GM23338 (cell line): ENCODE measurements around the gene SCGN. TPM values are rescaled to one million over a fixed set of nuclear protein-coding genes. Genes with fewer than 3 reads are reported as not detected.

ENCODE experiments used
- CREB1 ChIP-seq: fragments of 250-450 bp; sonication (Bioruptor Pico); IDR thresholded peaks from 2 replicates; pipeline ENCODE4 v1.5.0; 2020; ENCODE audit warnings: low read depth, mild to moderate bottlenecking, moderate library complexity
- EZH2 ChIP-seq: fragments of 200-600 bp; sonication (generic); IDR thresholded peaks from one replicate; pipeline ENCODE4 v1.8.0; 2017; ENCODE audit warnings: antibody characterized with exemption, mild to moderate bottlenecking, low read depth; ENCODE audit not compliant: unreplicated experiment
- NANOG ChIP-seq: IDR thresholded peaks from 2 replicates; pipeline ENCODE4 v1.6.1; 2016; ENCODE audit warnings: antibody characterized with exemption, borderline replicate concordance
- POLR2AphosphoS5 ChIP-seq: IDR thresholded peaks from 2 replicates; pipeline ENCODE4 v1.6.1; 2016; ENCODE audit warnings: antibody characterized with exemption, low read depth
- STAT1 ChIP-seq: IDR thresholded peaks from one replicate; pipeline ENCODE4 v1.6.1; 2016; ENCODE audit warnings: antibody characterized with exemption; ENCODE audit not compliant: unreplicated experiment
- ZNF114 ChIP-seq: fragments of 250-450 bp; sonication (Bioruptor Pico); IDR thresholded peaks from 2 replicates; pipeline ENCODE4 v1.5.0; 2020; ENCODE audit warnings: mild to moderate bottlenecking, moderate library complexity
- ZNF331 ChIP-seq: fragments of 250-450 bp; sonication (Bioruptor Pico); IDR thresholded peaks from 2 replicates; pipeline ENCODE4 v1.5.0; 2020; ENCODE audit warnings: low read depth, mild to moderate bottlenecking, moderate library complexity
- polyA plus RNA-seq: library from polyadenylated mRNA; unstranded; fragments of >200 nt; fragmentation: Nextera tagmentation; extraction: Ambion mirVana; gene quantifications from 2 replicates; pipeline ENCODE4 v1.2.1, GENCODE V29; 2016
- total RNA-seq: library from RNA; depleted of rRNA; stranded (reverse); fragments of >200 nt; shearing (Covaris generic); gene quantifications from 2 replicates; pipeline ENCODE4 v1.2.3, GENCODE V29; 2014; rRNA removed
- TF ChIP-seq, protein P1 (sequence below): fragments of 250-450 bp; sonication (Bioruptor Pico); IDR thresholded peaks from 2 replicates; pipeline ENCODE4 v1.5.0; 2020; ENCODE audit warnings: mild to moderate bottlenecking, moderate library complexity
- TF ChIP-seq, protein P2 (sequence below): IDR thresholded peaks from 2 replicates; pipeline ENCODE4 v1.6.1; 2016; ENCODE audit warnings: antibody characterized with exemption
- TF ChIP-seq, protein P3 (sequence below), 2 experiments: fragments of 200-600 bp in 1 of 2; sonication (generic) in 1 of 2; conservative IDR thresholded peaks; 2 replicates each; pipeline versions ENCODE4 v1.5.1 to v1.6.1; 2016 to 2017; ENCODE audit warnings: antibody characterized with exemption in 2 of 2, low read depth in 2 of 2, mild to moderate bottlenecking in 2 of 2, moderate library complexity in 1 of 2

SCGN gene
- total and polyA plus RNA-seq, 2 experiments from 2014 or later, result not detected

DNA sequence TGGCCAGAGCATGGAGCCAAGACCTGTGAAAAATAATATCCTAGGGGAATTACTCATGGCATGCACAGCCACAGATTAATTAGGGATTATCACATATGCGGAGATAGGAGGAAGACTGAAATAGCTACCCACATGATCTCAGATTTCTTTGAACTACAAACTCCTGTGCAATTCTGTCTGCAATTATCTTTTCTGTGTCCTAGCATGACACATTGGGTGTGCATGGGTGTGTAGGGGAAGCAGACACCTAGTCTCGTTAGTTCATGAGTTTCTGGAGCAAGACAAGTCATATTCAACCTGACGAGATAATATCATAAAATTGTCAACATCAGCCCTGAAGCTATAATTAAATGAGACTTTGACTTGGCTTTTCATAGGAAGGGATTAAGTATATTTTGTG is 98.9 kb downstream of the SCGN start (continued):
- TF ChIP-seq, protein P1, sequence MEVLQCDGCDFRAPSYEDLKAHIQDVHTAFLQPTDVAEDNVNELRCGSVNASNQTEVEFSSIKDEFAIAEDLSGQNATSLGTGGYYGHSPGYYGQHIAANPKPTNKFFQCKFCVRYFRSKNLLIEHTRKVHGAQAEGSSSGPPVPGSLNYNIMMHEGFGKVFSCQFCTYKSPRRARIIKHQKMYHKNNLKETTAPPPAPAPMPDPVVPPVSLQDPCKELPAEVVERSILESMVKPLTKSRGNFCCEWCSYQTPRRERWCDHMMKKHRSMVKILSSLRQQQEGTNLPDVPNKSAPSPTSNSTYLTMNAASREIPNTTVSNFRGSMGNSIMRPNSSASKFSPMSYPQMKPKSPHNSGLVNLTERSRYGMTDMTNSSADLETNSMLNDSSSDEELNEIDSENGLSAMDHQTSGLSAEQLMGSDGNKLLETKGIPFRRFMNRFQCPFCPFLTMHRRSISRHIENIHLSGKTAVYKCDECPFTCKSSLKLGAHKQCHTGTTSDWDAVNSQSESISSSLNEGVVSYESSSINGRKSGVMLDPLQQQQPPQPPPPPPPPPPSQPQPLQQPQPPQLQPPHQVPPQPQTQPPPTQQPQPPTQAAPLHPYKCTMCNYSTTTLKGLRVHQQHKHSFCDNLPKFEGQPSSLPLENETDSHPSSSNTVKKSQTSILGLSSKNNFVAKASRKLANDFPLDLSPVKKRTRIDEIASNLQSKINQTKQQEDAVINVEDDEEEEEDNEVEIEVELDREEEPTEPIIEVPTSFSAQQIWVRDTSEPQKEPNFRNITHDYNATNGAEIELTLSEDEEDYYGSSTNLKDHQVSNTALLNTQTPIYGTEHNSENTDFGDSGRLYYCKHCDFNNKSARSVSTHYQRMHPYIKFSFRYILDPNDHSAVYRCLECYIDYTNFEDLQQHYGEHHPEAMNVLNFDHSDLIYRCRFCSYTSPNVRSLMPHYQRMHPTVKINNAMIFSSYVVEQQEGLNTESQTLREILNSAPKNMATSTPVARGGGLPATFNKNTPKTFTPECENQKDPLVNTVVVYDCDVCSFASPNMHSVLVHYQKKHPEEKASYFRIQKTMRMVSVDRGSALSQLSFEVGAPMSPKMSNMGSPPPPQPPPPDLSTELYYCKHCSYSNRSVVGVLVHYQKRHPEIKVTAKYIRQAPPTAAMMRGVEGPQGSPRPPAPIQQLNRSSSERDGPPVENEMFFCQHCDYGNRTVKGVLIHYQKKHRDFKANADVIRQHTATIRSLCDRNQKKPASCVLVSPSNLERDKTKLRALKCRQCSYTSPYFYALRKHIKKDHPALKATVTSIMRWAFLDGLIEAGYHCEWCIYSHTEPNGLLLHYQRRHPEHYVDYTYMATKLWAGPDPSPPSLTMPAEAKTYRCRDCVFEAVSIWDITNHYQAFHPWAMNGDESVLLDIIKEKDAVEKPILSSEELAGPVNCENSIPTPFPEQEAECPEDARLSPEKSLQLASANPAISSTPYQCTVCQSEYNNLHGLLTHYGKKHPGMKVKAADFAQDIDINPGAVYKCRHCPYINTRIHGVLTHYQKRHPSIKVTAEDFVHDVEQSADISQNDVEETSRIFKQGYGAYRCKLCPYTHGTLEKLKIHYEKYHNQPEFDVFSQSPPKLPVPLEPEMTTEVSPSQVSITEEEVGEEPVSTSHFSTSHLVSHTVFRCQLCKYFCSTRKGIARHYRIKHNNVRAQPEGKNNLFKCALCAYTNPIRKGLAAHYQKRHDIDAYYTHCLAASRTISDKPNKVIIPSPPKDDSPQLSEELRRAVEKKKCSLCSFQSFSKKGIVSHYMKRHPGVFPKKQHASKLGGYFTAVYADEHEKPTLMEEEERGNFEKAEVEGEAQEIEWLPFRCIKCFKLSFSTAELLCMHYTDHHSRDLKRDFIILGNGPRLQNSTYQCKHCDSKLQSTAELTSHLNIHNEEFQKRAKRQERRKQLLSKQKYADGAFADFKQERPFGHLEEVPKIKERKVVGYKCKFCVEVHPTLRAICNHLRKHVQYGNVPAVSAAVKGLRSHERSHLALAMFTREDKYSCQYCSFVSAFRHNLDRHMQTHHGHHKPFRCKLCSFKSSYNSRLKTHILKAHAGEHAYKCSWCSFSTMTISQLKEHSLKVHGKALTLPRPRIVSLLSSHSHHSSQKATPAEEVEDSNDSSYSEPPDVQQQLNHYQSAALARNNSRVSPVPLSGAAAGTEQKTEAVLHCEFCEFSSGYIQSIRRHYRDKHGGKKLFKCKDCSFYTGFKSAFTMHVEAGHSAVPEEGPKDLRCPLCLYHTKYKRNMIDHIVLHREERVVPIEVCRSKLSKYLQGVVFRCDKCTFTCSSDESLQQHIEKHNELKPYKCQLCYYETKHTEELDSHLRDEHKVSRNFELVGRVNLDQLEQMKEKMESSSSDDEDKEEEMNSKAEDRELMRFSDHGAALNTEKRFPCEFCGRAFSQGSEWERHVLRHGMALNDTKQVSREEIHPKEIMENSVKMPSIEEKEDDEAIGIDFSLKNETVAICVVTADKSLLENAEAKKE (CRISPR knock-in tag), result no peak
- TF ChIP-seq, protein P2, sequence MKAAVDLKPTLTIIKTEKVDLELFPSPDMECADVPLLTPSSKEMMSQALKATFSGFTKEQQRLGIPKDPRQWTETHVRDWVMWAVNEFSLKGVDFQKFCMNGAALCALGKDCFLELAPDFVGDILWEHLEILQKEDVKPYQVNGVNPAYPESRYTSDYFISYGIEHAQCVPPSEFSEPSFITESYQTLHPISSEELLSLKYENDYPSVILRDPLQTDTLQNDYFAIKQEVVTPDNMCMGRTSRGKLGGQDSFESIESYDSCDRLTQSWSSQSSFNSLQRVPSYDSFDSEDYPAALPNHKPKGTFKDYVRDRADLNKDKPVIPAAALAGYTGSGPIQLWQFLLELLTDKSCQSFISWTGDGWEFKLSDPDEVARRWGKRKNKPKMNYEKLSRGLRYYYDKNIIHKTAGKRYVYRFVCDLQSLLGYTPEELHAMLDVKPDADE, result no peak
- TF ChIP-seq POLR2AphosphoS5 (no peak), ZNF331 (CRISPR knock-in tag) (no peak), NANOG (no peak), ZNF114 (CRISPR knock-in tag) (no peak), CREB1 (CRISPR knock-in tag) (no peak), EZH2 (no peak), STAT1 (no peak)
- TF ChIP-seq, protein P3, sequence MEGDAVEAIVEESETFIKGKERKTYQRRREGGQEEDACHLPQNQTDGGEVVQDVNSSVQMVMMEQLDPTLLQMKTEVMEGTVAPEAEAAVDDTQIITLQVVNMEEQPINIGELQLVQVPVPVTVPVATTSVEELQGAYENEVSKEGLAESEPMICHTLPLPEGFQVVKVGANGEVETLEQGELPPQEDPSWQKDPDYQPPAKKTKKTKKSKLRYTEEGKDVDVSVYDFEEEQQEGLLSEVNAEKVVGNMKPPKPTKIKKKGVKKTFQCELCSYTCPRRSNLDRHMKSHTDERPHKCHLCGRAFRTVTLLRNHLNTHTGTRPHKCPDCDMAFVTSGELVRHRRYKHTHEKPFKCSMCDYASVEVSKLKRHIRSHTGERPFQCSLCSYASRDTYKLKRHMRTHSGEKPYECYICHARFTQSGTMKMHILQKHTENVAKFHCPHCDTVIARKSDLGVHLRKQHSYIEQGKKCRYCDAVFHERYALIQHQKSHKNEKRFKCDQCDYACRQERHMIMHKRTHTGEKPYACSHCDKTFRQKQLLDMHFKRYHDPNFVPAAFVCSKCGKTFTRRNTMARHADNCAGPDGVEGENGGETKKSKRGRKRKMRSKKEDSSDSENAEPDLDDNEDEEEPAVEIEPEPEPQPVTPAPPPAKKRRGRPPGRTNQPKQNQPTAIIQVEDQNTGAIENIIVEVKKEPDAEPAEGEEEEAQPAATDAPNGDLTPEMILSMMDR (conservative IDR thresholded peaks at IDR 0.05; ENCODE audit: low read depth in 2 of 2), result no peak

Other genes with a start within 250 kb of the SCGN start
- gene SLC17A4, start 102.5 kb downstream of the SCGN start, total RNA-seq, result not detected in 2 replicates
- not detected in 2 replicates for gene SLC17A4, start 102.5 kb downstream of the SCGN start, polyA plus RNA-seq
- not detected in 2 replicates for gene SLC17A1, start 179.8 kb downstream of the SCGN start, total RNA-seq
- not detected in 2 replicates for gene SLC17A1, start 179.8 kb downstream of the SCGN start, polyA plus RNA-seq
- 0.27 TPM in 1 of 2 replicates, not detected in the other for gene SLC17A3, start 222.0 kb downstream of the SCGN start, total RNA-seq
- gene SLC17A3, start 222.0 kb downstream of the SCGN start, polyA plus RNA-seq, result not detected in 2 replicates